HepG2 (cell line): ENCODE measurements around the gene PHB1. TPM values are rescaled to one million over a fixed set of nuclear protein-coding genes. Genes with fewer than 3 reads are reported as not detected.
A peak's percentile ranks its signal among the peaks of the same experiment; 100 is the strongest.

ENCODE experiments used
- ARID2 ChIP-seq: sonication (generic); formaldehyde crosslinking; IDR thresholded peaks from 2 replicates; pipeline ENCODE4 v1.8.1; 2022; ENCODE audit warnings: mild to moderate bottlenecking, missing genetic modification reagents, borderline replicate concordance
- ARNT ChIP-seq: fragments of 450-650 bp; IDR thresholded peaks from 2 replicates; pipeline ENCODE4 v1.6.1; 2017
- KMT2A ChIP-seq: sonication (generic); formaldehyde crosslinking; IDR thresholded peaks from 2 replicates; pipeline ENCODE4 v1.4.0; 2020; ENCODE audit warnings: missing genetic modification reagents
- MAF1 ChIP-seq: sonication (generic); formaldehyde crosslinking; IDR thresholded peaks from 2 replicates; pipeline ENCODE4 v1.5.0; 2020; ENCODE audit warnings: missing genetic modification reagents, borderline replicate concordance
- NR2F2 ChIP-seq: IDR thresholded peaks from 2 replicates; pipeline ENCODE4 v1.6.1; 2012; ENCODE audit warnings: low read depth, inconsistent platforms, borderline replicate concordance
- PRDM10 ChIP-seq: sonication (generic); formaldehyde crosslinking; IDR thresholded peaks from 2 replicates; pipeline ENCODE4 v1.4.0; 2020; ENCODE audit warnings: low read depth, missing genetic modification reagents
- SMAD9 ChIP-seq: sonication (generic); formaldehyde crosslinking; IDR thresholded peaks from 2 replicates; pipeline ENCODE4 v1.5.1; 2020; ENCODE audit warnings: mild to moderate bottlenecking, missing genetic modification reagents
- SP140L ChIP-seq: sonication (generic); formaldehyde crosslinking; IDR thresholded peaks from 2 replicates; pipeline ENCODE4 v1.4.0; 2020; ENCODE audit warnings: missing genetic modification reagents, borderline replicate concordance
- TRIM24 ChIP-seq: sonication (generic); formaldehyde crosslinking; IDR thresholded peaks from 2 replicates; pipeline ENCODE4 v1.8.0; 2022; ENCODE audit warnings: mild to moderate bottlenecking, missing genetic modification reagents
- ZFP41 ChIP-seq: sonication (generic); formaldehyde crosslinking; IDR thresholded peaks from 2 replicates; pipeline ENCODE4 v1.4.0; 2020; ENCODE audit warnings: mild to moderate bottlenecking, missing genetic modification reagents, borderline replicate concordance
- ZNF160 ChIP-seq: sonication (generic); formaldehyde crosslinking; IDR thresholded peaks from 2 replicates; pipeline ENCODE4 v1.8.0; 2022; ENCODE audit warnings: mild to moderate bottlenecking, inconsistent platforms, missing genetic modification reagents
- ZNF839 ChIP-seq: sonication (generic); formaldehyde crosslinking; IDR thresholded peaks from 2 replicates; pipeline ENCODE4 v1.4.0; 2020; ENCODE audit warnings: missing genetic modification reagents, mild to moderate bottlenecking, borderline replicate concordance
- polyA plus RNA-seq, 8 experiments: library from polyadenylated mRNA; depleted of rRNA in 3 of 8; stranded (reverse) in 7 of 8; unstranded in 1 of 8; fragments of >200 nt; fragmentation: Illumina TruSeq in 4 of 8; extraction: Trizol in 4 of 8; gene quantifications; 2 replicates each; pipeline versions ENCODE4 v1.2.1 to v1.2.3, GENCODE V29; 2011 to 2016; ENCODE audit warnings: low read depth in 4 of 8, missing spikeins in 1 of 8, mixed read lengths in 1 of 8; ENCODE audit not compliant: insufficient read depth in 1 of 8
- total RNA-seq, 5 experiments: library from RNA; depleted of rRNA; stranded (reverse); fragments of >200 nt; fragmentation: Illumina TruSeq; extraction: Trizol; gene quantifications; 2 replicates each; pipeline ENCODE4 v1.2.3, GENCODE V29; 2016; ENCODE audit warnings: low read depth in 1 of 5
- TF ChIP-seq, protein P1 (sequence below): IDR thresholded peaks from 2 replicates; pipeline ENCODE4 v1.6.1; 2016
- TF ChIP-seq, protein P2 (sequence below): IDR thresholded peaks from 2 replicates; pipeline ENCODE4 v1.6.1; 2016; ENCODE audit warnings: low read depth, missing genetic modification reagents, missing compliant biosample characterization
- TF ChIP-seq, protein P3 (sequence below): sonication (generic); formaldehyde crosslinking; IDR thresholded peaks from 2 replicates; pipeline ENCODE4 v1.5.0; 2020; ENCODE audit warnings: mild to moderate bottlenecking, missing genetic modification reagents

The PHB1 gene
- total and polyA plus RNA-seq, 2 of the 13 experiments (the other 11 are each of a cell fraction or from before 2014, with no cell fraction given), result 515 to 688 TPM

- TF ChIP-seq PRDM10 (CRISPR knock-in tag), result no peak; the same call in 1 of the 2 replicates
- TF ChIP-seq ZNF160 (CRISPR knock-in tag), result no peak
- no peak for TF ChIP-seq SMAD9
- TF ChIP-seq, protein P1, sequence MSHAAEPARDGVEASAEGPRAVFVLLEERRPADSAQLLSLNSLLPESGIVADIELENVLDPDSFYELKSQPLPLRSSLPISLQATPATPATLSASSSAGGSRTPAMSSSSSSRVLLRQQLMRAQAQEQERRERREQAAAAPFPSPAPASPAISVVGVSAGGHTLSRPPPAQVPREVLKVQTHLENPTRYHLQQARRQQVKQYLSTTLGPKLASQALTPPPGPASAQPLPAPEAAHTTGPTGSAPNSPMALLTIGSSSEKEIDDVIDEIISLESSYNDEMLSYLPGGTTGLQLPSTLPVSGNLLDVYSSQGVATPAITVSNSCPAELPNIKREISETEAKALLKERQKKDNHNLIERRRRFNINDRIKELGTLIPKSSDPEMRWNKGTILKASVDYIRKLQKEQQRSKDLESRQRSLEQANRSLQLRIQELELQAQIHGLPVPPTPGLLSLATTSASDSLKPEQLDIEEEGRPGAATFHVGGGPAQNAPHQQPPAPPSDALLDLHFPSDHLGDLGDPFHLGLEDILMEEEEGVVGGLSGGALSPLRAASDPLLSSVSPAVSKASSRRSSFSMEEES (CRISPR knock-in tag), result no peak
- TF ChIP-seq, protein P2, sequence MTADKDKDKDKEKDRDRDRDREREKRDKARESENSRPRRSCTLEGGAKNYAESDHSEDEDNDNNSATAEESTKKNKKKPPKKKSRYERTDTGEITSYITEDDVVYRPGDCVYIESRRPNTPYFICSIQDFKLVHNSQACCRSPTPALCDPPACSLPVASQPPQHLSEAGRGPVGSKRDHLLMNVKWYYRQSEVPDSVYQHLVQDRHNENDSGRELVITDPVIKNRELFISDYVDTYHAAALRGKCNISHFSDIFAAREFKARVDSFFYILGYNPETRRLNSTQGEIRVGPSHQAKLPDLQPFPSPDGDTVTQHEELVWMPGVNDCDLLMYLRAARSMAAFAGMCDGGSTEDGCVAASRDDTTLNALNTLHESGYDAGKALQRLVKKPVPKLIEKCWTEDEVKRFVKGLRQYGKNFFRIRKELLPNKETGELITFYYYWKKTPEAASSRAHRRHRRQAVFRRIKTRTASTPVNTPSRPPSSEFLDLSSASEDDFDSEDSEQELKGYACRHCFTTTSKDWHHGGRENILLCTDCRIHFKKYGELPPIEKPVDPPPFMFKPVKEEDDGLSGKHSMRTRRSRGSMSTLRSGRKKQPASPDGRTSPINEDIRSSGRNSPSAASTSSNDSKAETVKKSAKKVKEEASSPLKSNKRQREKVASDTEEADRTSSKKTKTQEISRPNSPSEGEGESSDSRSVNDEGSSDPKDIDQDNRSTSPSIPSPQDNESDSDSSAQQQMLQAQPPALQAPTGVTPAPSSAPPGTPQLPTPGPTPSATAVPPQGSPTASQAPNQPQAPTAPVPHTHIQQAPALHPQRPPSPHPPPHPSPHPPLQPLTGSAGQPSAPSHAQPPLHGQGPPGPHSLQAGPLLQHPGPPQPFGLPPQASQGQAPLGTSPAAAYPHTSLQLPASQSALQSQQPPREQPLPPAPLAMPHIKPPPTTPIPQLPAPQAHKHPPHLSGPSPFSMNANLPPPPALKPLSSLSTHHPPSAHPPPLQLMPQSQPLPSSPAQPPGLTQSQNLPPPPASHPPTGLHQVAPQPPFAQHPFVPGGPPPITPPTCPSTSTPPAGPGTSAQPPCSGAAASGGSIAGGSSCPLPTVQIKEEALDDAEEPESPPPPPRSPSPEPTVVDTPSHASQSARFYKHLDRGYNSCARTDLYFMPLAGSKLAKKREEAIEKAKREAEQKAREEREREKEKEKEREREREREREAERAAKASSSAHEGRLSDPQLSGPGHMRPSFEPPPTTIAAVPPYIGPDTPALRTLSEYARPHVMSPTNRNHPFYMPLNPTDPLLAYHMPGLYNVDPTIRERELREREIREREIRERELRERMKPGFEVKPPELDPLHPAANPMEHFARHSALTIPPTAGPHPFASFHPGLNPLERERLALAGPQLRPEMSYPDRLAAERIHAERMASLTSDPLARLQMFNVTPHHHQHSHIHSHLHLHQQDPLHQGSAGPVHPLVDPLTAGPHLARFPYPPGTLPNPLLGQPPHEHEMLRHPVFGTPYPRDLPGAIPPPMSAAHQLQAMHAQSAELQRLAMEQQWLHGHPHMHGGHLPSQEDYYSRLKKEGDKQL (CRISPR knock-in tag), result no peak
- TF ChIP-seq ZFP41, result no peak; the same call in 1 of the 2 replicates
- TF ChIP-seq, protein P3, sequence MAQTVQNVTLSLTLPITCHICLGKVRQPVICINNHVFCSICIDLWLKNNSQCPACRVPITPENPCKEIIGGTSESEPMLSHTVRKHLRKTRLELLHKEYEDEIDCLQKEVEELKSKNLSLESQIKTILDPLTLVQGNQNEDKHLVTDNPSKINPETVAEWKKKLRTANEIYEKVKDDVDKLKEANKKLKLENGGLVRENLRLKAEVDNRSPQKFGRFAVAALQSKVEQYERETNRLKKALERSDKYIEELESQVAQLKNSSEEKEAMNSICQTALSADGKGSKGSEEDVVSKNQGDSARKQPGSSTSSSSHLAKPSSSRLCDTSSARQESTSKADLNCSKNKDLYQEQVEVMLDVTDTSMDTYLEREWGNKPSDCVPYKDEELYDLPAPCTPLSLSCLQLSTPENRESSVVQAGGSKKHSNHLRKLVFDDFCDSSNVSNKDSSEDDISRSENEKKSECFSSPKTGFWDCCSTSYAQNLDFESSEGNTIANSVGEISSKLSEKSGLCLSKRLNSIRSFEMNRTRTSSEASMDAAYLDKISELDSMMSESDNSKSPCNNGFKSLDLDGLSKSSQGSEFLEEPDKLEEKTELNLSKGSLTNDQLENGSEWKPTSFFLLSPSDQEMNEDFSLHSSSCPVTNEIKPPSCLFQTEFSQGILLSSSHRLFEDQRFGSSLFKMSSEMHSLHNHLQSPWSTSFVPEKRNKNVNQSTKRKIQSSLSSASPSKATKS, result no peak
- TF ChIP-seq TRIM24, result no peak
- TF ChIP-seq ARID2 (CRISPR knock-in tag), result peak; percentile 25; the same call in 1 of the 2 replicates
- no peak for TF ChIP-seq ARNT
- no peak for TF ChIP-seq NR2F2
- no peak; the same call in 1 of the 2 replicates for TF ChIP-seq ZNF839 (CRISPR knock-in tag)
- no peak; the same call in 1 of the 2 replicates for TF ChIP-seq KMT2A (CRISPR knock-in tag)
- TF ChIP-seq SP140L (CRISPR knock-in tag), result no peak; the same call in 1 of the 2 replicates
- TF ChIP-seq MAF1, result no peak
Measured at GRCh38 chr17:49361129-49361901, 53.4 kb downstream of the PHB1 start (continued).
